B cell (primary cell): Measurements from ENCODE around the gene FMO3. TPM values are rescaled to one million over a fixed set of nuclear protein-coding genes. Genes with fewer than 3 reads are reported as not detected.

Source experiments
- ATAC-seq: fragments of 200-7000 bp; cut with Tn5 transposase; one replicate; pipeline ENCODE4 v1.10.0; 2021; ENCODE audit warnings: low read depth, mild to moderate bottlenecking, moderate number of reproducible peaks, moderate library complexity
- CTCF ChIA-PET: fragments of 350-600 bp; sonication (Branson Sonifier 250); formaldehyde crosslinking; loops from one replicate; lab custom pipeline; 2021; ENCODE audit warnings: antibody characterized with exemption, inconsistent platforms; lab: Charles Lee
- POLR2A ChIA-PET: fragments of 350-600 bp; sonication (Branson Sonifier 250); formaldehyde crosslinking; loops from one replicate; lab custom pipeline; 2021; ENCODE audit warnings: antibody characterized with exemption; lab: Charles Lee
- DNase-seq: peaks from one replicate; pipeline ENCODE4 v3.0.0; 2013
- H2AFZ ChIP-seq: 2 replicates; pipeline ENCODE4 v1.6.1; 2012; ENCODE audit warnings: mild to moderate bottlenecking, low read depth, low read length; ENCODE audit not compliant: insufficient read depth, poor library complexity, severe bottlenecking
- H3K27ac ChIP-seq, 2 donors: 1 replicate in 1 of 2; 2 replicates in 1 of 2; pipeline ENCODE4 v1.5.1; 2012 to 2013; ENCODE audit warnings: low read length in 2 of 2, mild to moderate bottlenecking in 2 of 2, moderate library complexity in 1 of 2
- H3K27me3 ChIP-seq, 4 experiments: fragments of 200-600 bp in 1 of 4; sonication (generic) in 1 of 4; replicated peaks in 1 of 4; 1 replicate in 2 of 4; 2 replicates in 2 of 4; pipeline versions ENCODE4 v1.6.1 to v1.7.0; 2013 to 2016; ENCODE audit warnings: low read length in 3 of 4, mild to moderate bottlenecking in 2 of 4, mixed read lengths in 1 of 4, moderate library complexity in 1 of 4; ENCODE audit not compliant: insufficient read depth in 4 of 4, control insufficient read depth in 3 of 4; ENCODE audit errors: control extremely low read depth in 1 of 4
- H3K36me3 ChIP-seq, 2 experiments: replicated peaks in 1 of 2; 1 replicate in 1 of 2; 2 replicates in 1 of 2; pipeline versions ENCODE4 v1.6.1 to v1.7.1; 2013; ENCODE audit warnings: low read length in 1 of 2; ENCODE audit not compliant: insufficient read depth in 2 of 2, control insufficient read depth in 1 of 2; ENCODE audit errors: control extremely low read depth in 1 of 2, extremely low read depth in 1 of 2
- H3K4me1 ChIP-seq, 2 donors: fragments of 200-600 bp in 1 of 2; sonication (generic) in 1 of 2; 1 replicate in 1 of 2; 2 replicates in 1 of 2; pipeline versions ENCODE4 v1.5.1 to v1.6.1; 2013 to 2017; ENCODE audit warnings: low read length in 2 of 2; ENCODE audit not compliant: control insufficient read depth in 2 of 2, insufficient read depth in 2 of 2
- H3K4me2 ChIP-seq: replicated peaks from 2 replicates; pipeline ENCODE3; 2012; ENCODE audit warnings: mild to moderate bottlenecking, low read depth, low read length; ENCODE audit not compliant: poor library complexity, severe bottlenecking
- H3K4me3 ChIP-seq, 5 experiments: fragments of 200-600 bp in 1 of 5; sonication (generic) in 1 of 5; 1 replicate in 3 of 5; 2 replicates in 2 of 5; pipeline versions ENCODE4 v1.5.1 to v1.7.0; 2011 to 2016; ENCODE audit warnings: low read length in 4 of 5, mild to moderate bottlenecking in 4 of 5, low read depth in 2 of 5, control low read depth in 1 of 5, moderate library complexity in 1 of 5; ENCODE audit not compliant: insufficient read depth in 1 of 5; ENCODE audit errors: control extremely low read depth in 1 of 5, extremely low read depth in 1 of 5
- H3K79me2 ChIP-seq: fragments of 200-600 bp; sonication (generic); one replicate; pipeline ENCODE4 v1.6.0; 2016; ENCODE audit warnings: low read length; ENCODE audit not compliant: control insufficient read depth, insufficient read depth
- H3K9ac ChIP-seq: fragments of 200-600 bp; sonication (generic); 2 replicates; pipeline ENCODE4 v1.6.1; 2017; ENCODE audit warnings: mild to moderate bottlenecking, low read length, moderate library complexity
- H3K9me3 ChIP-seq, 3 donors: one replicate each; pipeline versions ENCODE4 v1.6.1 to v1.7.1; 2013; ENCODE audit warnings: low read length in 2 of 3; ENCODE audit not compliant: control insufficient read depth in 2 of 3, insufficient read depth in 1 of 3; ENCODE audit errors: control extremely low read depth in 1 of 3
- H4K20me1 ChIP-seq: 2 replicates; pipeline ENCODE4 v1.6.0; 2012; ENCODE audit warnings: mild to moderate bottlenecking, low read length; ENCODE audit not compliant: insufficient read depth, control insufficient read depth, poor library complexity, severe bottlenecking
- H3K27ac Mint-ChIP-seq: one replicate; pipeline ENCODE4 v1.8.0; 2021; ENCODE audit warnings: mixed read lengths
- H3K27me3 Mint-ChIP-seq: one replicate; pipeline ENCODE4 v1.8.0; 2021; ENCODE audit warnings: mixed read lengths
- H3K4me1 Mint-ChIP-seq: one replicate; pipeline ENCODE4 v1.8.0; 2021; ENCODE audit warnings: mixed read lengths
- H3K4me3 Mint-ChIP-seq: one replicate; pipeline ENCODE4 v1.8.0; 2021; ENCODE audit warnings: mixed read lengths
- H3K9me3 Mint-ChIP-seq: one replicate; pipeline ENCODE4 v1.8.0; 2022; ENCODE audit warnings: mixed read lengths; ENCODE audit not compliant: insufficient read depth
- CTCF ChIP-seq: fragments of 200-600 bp; IDR thresholded peaks from one replicate; pipeline ENCODE4 v1.8.0; 2022; ENCODE audit warnings: antibody characterized with exemption, mild to moderate bottlenecking
- EZH2 ChIP-seq: IDR thresholded peaks from 2 replicates; pipeline ENCODE4 v1.6.1; 2012; ENCODE audit warnings: borderline replicate concordance, low read depth, mild to moderate bottlenecking, moderate library complexity, low read length; ENCODE audit not compliant: insufficient read depth, poor library complexity, severe bottlenecking
- WGBS: methylation state at CpG from one replicate; pipeline ENCODE4 v1.1.5; 2013; ENCODE audit warnings: missing lambda C conversion rate; ENCODE audit not compliant: insufficient coverage; 5-methylcytosine and 5-hydroxymethylcytosine counted together
- intact Hi-C: fragments of 100-400 bp; cut with micrococcal nuclease; formaldehyde crosslinking; loops from one replicate; pipeline ENCODE4 v1.10.0; 2022
- polyA plus RNA-seq: library from polyadenylated mRNA; depleted of rRNA; stranded (reverse); fragments of >200 nt; gene quantifications from 2 replicates; pipeline ENCODE4 v1.2.3, GENCODE V29; 2012
- total RNA-seq, 2 donors: library from RNA; stranded (reverse); fragments of 120-200 nt in 1 of 2; gene quantifications; 1 replicate in 1 of 2; 2 replicates in 1 of 2; pipeline versions ENCODE4 v1.2.3 to v1.2.4, GENCODE V29; 2013 to 2022

Gene FMO3
- total and polyA plus RNA-seq, 2 donors (not counting 1 experiment from before 2014, with no cell fraction given) = not detected

GRCh38 chr1:171137580-171137979 is 46.9 kb downstream of the FMO3 start:
- WGBS = 80% methylated on average over 1 of the region's 2 CpGs
- Histone ChIP-seq H3K27me3 (peaks cover 0 to 5% (median 0%) of the 10 kb centered on the region in 4 experiments), H4K20me1 (no peaks in the 10 kb centered on the region), H3K9ac (no peak overlapping the region), H3K4me1 (no peaks in the 10 kb centered on the region), H2AFZ (no peak overlapping the region), H3K4me2 (no peak overlapping the region), H3K27ac (no peak overlapping the region), H3K4me3 (no peak overlapping the region), H3K9me3 (no peaks in the 10 kb centered on the region), H3K36me3 (no peaks in the 10 kb centered on the region), H3K79me2 (no peaks in the 10 kb centered on the region)
- H3K4me1 Mint-ChIP-seq = no peaks in the 10 kb centered on the region
- intact Hi-C loops = no loop called here
- ATAC-seq (no peak), DNase-seq (no peak)
- POLR2A ChIA-PET = no interaction called here
- no peak overlapping the region for H3K4me3 Mint-ChIP-seq
- H3K27me3 Mint-ChIP-seq = peaks cover 9% of the 10 kb centered on the region
- peaks cover 3% of the 10 kb centered on the region for H3K9me3 Mint-ChIP-seq
- CTCF ChIA-PET = no interaction called here
- TF ChIP-seq CTCF (no peak), EZH2 (no peak)
- H3K27ac Mint-ChIP-seq = no peak overlapping the region

GRCh38 chr1:171138980-171139379 is 48.3 kb downstream of the FMO3 start:
- POLR2A ChIA-PET = no interaction called here
- 100% methylated on average over 1 of the region's 2 CpGs for WGBS
- no peak overlapping the region for H3K27ac Mint-ChIP-seq

More at GRCh38 chr1:171138980-171139379, 48.3 kb downstream of the FMO3 start:
- intact Hi-C loops = no loop called here
- CTCF ChIA-PET = no interaction called here
- peaks cover 0 to 5% (median 0%) of the 10 kb centered on the region in 4 experiments for H3K27me3 ChIP-seq
- no peak for ATAC-seq
- Mint-ChIP-seq H3K27me3 (peaks cover 9% of the 10 kb centered on the region), H3K9me3 (no peaks in the 10 kb centered on the region), H3K4me3 (no peak overlapping the region), H3K4me1 (no peaks in the 10 kb centered on the region)
- H2AFZ ChIP-seq = no peak overlapping the region
- no peaks in the 10 kb centered on the region for H3K9me3 ChIP-seq
- H3K4me2 ChIP-seq = no peak overlapping the region
- no peak overlapping the region for H3K4me3 ChIP-seq
- no peak for DNase-seq
- no peak overlapping the region for H3K9ac ChIP-seq
- H4K20me1 ChIP-seq = no peaks in the 10 kb centered on the region
- H3K4me1 ChIP-seq = no peaks in the 10 kb centered on the region
- TF ChIP-seq EZH2 (no peak), CTCF (no peak)
- no peaks in the 10 kb centered on the region for H3K79me2 ChIP-seq
- no peak overlapping the region for H3K27ac ChIP-seq
- no peaks in the 10 kb centered on the region for H3K36me3 ChIP-seq
